ENCODE results near the gene SLC22A13.
A peak's percentile ranks its signal among the peaks of the same experiment; 100 is the strongest.
"Not testable (repeated sequence)": the region's sequence is repeated elsewhere in the genome, so short reads cannot be mapped to it uniquely, and the experiment has no call there.

Gene SLC22A13

GRCh38 chr3:38264779-38265178 is 833 bp upstream of the SLC22A13 start:
- DNase-seq (ENCODE audit: low read depth), result no peak

GRCh38 chr3:38266810-38267209 is 1.2 kb downstream of the SLC22A13 start:
- no peak for DNase-seq (ENCODE audit: low read depth)

DNA sequence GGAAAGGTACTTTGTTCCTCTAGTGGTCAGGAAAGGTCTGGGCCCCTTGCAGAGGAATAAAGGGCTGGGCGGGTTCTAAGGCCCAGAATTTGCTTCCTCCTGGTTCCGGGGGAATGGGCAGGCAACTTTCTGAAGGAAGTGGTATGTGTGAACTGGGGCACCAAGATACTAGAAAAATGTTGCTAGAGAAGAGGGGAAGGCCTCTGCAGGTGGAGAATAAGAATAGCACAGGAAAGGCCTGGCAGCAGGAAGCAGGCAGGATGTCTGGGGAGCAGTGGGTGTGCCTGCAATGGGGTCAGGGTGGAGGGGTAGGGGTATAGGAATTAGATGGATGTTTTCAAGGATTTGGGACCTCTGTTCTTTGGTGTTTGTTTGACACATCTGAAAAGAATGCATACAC is 2.0 kb downstream of the SLC22A13 start:
- DNase-seq (ENCODE audit: low read depth), result no peak

DNA sequence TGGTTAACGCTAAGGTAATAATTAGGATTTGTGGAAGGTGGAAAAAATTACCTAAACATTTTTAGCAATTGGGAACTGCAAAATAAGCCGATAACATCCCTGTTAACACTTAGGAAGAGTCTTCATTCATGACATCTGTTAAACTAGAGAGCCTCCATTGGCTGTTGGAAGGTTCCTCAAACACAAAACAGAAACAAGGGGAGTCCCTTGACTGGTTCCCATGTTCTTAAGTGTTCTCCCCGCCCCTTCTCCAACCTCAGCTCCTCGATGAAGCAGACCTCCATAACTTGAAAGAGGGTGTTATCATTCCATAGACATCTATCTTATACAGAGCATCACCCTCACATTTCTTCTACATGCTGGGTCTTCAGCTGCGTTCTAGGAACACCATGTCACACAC is 2.5 kb downstream of the SLC22A13 start:
- DNase-seq (ENCODE audit: low read depth), result no peak

GRCh38 chr3:38268522-38268921 is 2.9 kb downstream of the SLC22A13 start:
- no peak for DNase-seq (ENCODE audit: low read depth)

DNA sequence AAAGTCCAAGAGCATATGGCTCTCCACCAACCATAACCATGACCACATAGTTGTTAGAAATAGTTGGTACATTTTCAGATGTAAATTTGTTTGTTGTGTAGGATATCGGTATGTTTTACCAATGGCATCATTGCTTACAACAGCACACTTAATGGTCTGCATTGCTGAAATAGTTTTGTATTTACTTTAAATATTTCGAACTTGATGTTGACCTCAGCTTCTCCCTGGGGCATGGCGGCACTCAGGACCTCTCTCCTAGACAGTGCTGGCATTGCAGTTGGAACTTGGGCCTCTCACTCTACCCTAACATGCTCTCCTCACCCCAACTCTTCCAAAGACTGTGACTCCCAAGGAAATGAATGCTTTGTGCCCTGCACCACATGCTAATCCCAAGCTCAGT is 5.0 kb downstream of the SLC22A13 start:
- DNase-seq (ENCODE audit: low read depth), result no peak

- DNase-seq (ENCODE audit: low read depth), result no peak
Measured at GRCh38 chr3:38271553-38271952, 5.9 kb downstream of the SLC22A13 start.

GRCh38 chr3:38274864-38275649 is 9.4 kb downstream of the SLC22A13 start:
- DNase-seq (ENCODE audit: low read depth), result no peak

- DNase-seq (ENCODE audit: low read depth), result no peak
Measured at GRCh38 chr3:38275658-38276057, 10.0 kb downstream of the SLC22A13 start.

GRCh38 chr3:38276081-38276916 is 10.7 kb downstream of the SLC22A13 start:
- DNase-seq (ENCODE audit: low read depth), result no peak

- no peak for DNase-seq (ENCODE audit: low read depth)
Measured at GRCh38 chr3:38276917-38277630, 11.5 kb downstream of the SLC22A13 start.

DNA sequence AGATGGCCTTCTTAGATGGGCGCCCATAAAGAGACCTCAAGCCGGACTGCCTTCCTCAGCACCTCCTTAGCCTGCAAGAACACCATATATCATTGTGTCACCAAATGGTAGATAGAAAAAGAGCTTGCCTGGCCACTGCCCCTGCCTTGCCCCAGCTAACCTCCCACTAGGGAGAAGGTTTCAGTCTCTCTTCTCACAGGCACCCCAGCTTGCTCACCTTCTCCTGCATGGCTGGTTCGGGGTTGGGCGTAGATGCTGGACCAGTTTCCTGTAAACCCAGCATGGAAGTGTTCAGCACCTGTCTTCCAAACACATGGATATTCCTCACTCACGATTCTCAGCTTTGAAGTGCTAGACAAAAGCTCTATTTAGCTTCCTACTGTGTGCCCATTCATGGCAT is 13.2 kb downstream of the SLC22A13 start:
- DNase-seq (ENCODE audit: low read depth), result no peak

- DNase-seq (ENCODE audit: low read depth), result no peak
Measured at GRCh38 chr3:38281895-38282686, 16.5 kb downstream of the SLC22A13 start, which contains the start of gene SLC22A14. TSS of gene SLC22A14 (plus strand) at chr3:38282294. CDS start at chr3:38306027, 23,733 bp downstream.

- peak; percentile 65 for DNase-seq (ENCODE audit: low read depth)
Measured at GRCh38 chr3:38283810-38284755, 18.5 kb downstream of the SLC22A13 start.

- DNase-seq (ENCODE audit: low read depth), result no peak
Measured at GRCh38 chr3:38284756-38285150, 19.1 kb downstream of the SLC22A13 start.

DNA sequence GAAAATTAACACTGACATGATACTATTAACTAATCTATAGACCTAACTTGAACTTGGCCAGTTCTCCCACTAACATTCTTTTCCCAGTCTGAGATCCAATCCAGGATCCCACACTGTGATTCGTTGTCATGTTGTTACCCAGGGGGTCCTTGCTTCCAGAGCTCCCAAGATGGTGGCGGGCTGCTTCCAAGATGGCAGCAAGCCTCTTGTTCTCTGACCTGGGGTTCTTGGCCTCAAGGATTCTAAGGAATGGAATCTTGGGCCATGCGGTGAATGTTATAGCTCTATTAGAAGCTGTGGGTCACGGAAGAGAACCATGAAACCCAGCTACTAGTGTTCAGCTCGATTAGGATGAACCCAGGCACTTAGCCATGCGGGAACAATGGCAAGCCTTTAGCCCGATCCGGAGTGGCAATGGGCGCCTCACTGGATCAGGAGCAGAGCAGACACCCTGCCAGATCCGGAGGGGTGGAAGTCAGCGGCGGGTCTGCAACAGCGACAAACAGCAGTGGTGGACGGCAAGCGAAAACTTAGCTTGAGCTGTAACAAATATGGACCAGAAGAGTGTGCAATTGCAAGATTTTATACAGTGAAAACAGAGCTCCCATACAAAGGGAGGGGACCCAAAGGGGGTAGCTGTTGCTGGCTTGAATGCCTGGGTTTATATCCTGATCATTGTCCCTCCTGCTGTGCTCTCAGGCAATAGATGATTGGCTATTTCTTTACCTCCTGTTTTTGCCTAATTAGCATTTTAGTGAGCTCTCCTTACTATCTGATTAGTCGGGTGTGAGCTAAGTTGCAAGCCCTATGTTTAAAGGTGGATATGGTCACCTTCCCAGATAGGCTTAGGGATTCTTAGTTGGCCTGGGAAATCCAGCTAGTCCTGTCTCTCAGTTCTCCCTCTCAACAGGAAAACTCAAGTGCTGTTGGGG is 23.9 kb downstream of the SLC22A13 start:
- DNase-seq (ENCODE audit: low read depth), result not testable (repeated sequence)

DNA sequence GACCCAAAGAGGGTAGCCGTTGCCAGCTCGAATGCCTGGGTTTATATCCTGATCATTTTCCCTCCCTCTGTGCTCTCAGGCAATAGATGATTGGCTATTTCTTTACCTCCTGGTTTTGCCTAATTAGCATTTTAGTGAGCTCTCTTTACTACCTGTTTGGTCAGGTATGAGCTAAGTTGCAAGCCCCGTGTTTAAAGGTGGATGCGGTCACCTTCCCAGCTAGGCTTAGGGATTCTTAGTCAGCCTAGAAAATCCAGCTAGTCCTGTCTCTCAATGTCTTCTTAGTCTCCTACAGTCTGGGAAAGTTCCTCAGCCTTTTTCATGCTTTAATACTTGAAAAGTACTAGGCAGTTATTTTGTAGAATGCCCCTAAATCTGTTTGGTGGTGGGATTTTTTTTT is 31.4 kb downstream of the SLC22A13 start:
- not testable (repeated sequence) for DNase-seq (ENCODE audit: low read depth)

DNA sequence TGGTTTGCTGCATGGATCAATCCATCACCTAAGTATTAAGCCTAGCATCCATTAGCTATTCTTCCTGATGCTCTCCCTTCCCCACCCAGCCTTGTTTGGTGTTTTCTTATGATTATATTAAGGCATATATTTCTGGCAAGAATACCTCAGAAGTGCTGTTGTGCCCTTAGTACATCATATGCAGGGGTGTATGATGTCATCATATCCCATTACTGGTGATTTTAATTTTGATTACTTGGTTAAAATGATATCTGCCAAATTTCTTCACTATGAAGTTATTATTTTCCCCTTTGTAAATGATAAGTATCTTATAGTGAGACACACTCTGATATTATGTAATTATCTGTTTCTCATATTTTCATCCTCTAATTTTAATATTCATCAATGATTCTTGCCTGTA is 31.9 kb downstream of the SLC22A13 start:
- no peak for DNase-seq (ENCODE audit: low read depth)

DNA sequence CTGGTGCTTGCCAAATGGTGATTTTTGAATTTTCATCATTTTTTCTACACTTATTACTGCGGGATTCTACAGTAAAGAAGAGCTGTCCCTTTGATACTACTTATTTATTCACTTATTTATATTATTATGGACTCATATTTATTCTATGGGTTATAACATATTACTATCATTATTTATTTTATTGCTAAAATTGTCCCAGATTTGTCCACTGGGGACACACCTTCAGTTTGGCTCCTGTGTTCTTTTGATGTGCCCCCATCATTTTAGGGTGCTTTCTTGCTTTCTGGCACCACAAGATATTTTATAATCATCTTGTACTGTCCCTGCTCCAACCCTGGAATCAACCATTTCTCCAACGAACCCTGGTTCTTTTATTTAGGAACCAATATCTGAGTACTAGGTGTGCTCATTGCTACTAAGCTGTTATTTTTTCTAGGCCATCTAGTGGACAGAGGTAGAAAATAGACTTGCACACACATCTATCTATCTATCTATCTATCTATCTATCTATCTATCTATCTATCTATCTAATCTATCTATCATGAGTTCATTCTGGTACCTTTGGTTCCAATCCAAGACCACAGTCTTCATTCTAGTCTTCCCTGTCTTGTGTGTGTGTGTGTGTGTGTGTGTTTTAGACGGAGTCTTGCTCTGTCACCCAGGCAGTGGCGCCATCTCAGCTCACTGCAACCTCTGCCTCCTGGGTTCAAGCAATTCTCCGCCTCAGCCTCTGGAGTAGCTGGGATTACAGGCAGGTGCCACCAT is 32.5 kb downstream of the SLC22A13 start:
- peak; percentile 12 for DNase-seq (ENCODE audit: low read depth)
